ENCODE measurements around the gene C9orf57.
"Not testable (repeated sequence)": the region's sequence is repeated elsewhere in the genome, so short reads cannot be mapped to it uniquely, and the experiment has no call there.

The C9orf57 gene, protein sequence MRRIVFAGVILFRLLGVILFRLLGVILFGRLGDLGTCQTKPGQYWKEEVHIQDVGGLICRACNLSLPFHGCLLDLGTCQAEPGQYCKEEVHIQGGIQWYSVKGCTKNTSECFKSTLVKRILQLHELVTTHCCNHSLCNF

DNA sequence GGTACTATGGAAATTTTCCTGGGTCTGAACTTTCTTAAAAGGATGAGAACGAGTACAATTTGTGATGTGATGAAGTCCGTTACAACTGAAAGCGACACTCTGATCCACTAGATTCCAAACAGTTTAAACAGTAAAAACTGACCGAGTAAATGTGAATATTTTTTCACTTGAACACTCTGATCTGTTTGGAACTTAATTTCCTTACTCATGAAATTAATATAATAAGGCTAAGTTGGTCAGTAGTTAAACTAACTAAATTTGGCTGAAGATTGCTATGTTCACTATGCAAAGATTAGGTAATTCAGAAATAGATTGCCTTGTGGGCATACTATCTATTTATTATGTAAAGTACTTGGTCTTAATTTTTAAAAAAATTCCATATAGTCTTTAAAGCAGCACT is at the start of gene C9orf57:
Gene C9orf57 (minus strand): TSS at position 101 of the 400 bp plus-strand sequence. CDS start 1,282 bp downstream, outside the sequence.
- DNase-seq, result no peak

DNA sequence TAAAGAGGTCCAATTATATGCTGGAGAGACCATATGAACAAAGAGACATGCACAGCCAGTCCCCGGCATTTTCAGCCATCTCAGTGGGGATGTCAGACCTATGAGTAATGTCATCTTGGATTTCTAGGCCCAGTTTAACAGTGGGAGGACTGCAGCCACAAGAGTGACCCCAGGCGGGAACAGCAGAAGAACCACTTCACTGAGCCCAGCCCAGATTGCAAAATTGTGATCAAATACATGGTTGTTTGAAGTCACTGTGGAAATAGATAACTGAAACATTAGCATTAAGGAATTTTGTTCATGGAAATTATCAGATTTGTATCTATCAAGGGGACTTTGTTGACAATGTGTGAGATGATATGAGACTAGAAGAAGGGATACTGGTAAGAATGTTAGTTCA is 42.1 kb upstream of the C9orf57 start:
- DNase-seq, result no peak

DNA sequence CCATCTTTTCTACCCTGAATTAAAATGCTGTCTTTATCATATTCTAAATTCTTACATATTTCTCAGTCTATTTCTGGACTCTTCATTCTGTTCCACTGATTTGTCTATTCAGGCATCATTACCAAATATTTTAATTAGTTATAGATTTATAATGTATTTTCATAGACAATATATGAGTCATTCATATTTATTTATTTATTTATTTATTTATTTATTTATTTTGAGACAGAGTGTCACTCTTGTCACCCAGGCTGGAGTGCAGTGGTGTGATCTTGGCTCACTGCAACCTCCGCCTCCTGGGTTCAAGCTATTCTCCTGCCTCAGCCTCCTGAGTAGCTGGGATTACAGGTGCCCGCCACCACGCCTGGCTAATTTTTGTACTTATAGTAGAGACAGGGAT is 35.1 kb upstream of the C9orf57 start:
- not testable (repeated sequence) for DNase-seq

DNA sequence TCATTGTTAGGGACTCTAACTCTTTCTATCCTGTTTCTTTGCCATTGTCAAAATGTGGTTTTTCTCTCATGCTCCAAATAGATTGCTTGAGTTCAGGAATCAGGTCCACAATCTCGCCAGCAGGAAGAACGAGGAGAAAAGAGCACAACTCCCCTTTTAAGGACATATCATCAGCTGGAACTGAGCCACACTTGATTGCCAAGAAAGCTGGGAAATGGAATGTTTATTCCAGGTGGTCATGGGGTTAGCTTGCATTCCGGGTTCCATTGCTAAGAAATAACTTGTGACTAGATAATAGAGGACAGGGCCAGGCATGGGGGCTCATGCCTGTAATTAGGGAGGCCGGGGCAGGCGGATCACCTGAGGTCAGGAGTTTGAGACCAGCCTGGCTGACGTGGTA is 32.4 kb upstream of the C9orf57 start:
- DNase-seq, result no peak

DNA sequence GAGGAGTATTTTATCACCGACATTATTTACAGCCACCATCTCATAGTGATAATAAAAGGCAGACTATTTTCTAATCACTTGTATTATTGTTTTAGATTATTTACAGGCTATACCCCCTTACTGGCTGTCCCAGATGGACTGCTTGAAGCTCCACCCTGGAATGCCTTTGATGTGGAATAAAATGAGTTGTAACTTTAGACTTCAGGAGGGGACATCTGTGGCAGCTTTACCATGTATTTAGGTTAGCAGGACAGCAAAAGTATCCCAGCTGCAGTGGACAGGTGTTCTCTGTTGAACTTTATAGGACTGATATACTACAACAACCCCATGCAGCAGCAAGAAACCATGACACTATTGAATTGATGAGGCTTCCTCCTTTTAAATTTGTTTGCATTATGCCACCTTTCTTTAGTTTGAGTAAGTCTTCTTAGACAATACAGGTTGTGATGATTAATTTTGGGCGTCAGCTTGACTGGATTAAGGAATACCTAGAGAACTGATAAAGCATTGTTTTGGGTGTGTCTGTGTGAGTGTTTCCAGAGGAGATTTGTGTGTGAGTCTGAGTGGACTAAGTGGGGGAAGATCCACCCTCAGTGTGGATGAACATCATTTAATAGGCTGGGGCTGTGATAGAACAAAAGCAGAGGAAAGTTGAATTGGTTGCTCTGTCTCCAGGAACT is 29.2 kb upstream of the C9orf57 start:
- DNase-seq, result no peak

DNA sequence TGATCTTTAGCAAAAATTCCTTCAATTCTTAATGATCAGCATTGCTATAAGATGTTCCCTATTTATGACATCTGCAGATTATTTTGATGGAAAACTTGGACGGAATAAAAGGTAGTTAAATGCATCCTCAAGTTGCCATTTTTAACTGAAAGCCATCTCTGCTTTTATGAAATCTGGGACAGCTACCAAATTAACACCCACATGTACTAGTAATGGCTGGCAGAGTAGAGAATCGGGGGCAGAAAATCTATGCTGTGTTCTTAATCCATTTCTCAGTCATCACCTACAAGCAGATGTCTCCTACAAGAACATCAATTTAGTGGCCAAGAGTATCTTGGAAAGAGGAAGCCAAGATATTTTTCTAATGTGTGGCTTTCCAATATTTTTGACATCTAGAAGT is 22.1 kb upstream of the C9orf57 start:
- no peak for DNase-seq

DNA sequence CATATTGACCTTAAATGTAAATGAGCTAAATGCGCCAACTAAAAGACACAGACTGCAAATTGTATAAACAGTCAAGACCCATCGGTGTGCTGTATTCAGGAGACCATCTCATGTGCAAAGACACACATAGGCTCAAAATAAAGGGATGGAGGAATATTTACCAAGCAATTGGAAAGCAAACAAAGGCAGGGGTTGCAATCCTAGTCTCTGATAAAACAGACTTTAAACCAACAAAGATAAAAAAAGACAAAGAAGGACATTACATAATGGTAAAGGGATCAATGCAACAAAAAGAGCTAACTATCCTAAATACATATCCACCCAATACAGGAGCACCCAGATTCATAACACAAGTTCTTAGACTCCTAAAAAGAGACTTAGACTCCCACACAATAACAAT is 14.3 kb upstream of the C9orf57 start:
- DNase-seq, result not testable (repeated sequence)

DNA sequence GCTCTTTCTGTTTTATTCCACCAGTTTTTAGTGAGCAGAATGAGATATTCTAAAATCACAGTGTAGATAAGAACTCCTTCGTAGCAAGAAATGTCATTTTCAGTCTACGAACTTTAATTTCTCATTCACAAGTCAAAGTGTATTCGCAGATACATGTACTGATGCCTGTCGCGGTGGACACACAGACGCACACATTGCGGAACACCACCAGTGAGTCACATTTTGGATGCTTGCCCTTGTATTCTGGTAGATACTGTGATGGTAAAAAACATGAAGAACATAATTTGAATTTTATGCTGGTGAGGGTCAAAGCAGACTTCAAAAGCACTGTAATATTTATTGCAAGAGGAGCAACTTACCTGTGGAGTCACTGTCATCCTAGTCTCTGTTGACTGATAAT is 4.7 kb upstream of the C9orf57 start:
- DNase-seq, result no peak

DNA sequence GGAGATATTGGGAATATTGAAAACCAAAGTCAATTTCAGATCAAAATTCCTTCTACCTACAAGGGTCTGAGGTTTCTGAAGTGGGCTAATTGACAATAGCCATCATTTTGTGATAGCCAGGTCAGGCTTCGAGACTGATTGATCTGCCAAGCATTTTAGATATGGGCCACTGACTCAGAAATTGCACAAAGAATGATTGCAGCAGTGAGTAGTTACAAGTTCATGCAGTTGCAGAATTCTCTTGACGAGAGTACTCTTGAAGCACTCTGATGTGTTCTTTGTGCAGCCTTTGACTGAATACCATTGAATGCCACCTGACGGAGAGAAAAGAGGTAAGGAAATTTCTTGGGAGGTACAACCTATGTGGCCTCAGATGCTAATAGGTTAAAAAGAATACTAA is 8.3 kb downstream of the C9orf57 start:
- DNase-seq, result no peak

DNA sequence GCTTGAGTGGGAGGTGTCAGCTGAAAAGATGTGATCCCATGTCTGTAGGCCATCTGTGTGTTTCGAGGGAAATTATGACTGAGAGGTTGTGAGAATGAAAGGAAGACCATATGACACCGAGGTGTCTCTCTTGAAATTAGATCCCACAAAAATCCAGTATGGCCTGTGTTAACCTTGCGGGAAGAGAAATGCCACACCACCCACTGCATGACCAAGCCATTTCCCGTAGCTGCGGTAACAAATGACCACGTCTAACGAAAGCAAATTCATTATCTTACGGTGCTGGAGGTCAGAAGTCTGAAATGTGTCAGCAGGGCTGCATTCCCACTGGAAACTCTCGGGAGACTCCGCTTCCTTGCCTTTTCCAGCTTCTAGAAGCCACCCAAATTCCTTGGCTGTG is 11.6 kb downstream of the C9orf57 start:
- DNase-seq, result no peak

DNA sequence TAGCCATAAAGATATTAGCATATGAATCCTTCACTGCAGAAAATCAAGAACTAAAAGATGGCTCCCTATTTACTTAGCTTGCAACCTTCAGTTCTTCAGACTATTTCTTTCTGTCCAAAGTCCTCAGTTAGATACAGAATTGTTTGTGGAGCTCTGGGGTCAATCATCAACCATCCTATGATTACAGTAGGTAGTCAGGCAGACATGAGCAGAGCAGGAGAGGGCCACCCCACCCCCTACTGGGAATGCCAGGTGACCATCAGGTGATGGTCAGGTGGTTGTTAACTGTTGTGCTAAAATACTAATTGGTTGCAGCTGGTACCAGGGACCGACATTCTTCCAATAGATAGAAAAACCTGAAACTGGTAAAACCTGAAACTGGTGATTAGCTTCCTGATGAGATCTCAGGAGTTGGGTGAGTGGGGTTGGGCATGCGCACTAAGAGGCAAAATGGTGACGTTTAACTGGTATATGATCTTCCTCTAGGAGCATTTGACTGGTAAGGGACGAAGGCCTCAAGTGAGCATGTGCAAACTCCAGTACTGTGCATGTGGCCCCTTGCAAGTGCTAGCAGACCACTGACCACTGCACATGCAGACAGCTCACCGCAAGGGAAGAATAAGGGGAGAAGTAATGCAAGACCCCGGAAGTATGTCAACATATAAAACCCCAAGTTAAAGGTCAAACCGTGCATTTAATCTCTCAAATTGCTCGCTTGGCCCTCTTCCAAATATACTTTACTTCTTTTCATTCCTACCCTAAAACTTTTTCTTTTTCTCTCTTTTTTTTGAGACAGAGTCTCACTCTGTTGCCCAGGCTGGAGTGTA is 13.6 kb downstream of the C9orf57 start:
- no peak for DNase-seq

DNA sequence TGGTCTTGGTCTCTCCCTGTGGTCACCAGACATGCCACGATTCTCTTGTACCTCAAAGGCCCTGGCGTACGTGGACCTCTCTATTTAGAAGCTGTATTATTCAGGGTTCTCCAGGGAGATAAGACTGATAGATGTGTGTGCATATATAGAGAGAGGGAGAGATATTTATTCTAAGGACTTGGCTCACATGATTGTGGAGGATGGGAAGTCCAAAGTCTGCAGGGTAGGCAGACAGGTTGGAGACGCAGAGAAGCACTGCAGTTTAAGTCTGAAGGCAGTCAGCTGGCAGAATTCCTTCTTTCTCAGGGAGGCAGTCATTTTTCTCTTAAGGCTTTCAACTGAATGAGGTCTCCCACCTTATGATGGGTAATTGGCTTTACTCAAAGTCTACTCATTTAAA is 16.3 kb downstream of the C9orf57 start:
- no peak for DNase-seq

DNA sequence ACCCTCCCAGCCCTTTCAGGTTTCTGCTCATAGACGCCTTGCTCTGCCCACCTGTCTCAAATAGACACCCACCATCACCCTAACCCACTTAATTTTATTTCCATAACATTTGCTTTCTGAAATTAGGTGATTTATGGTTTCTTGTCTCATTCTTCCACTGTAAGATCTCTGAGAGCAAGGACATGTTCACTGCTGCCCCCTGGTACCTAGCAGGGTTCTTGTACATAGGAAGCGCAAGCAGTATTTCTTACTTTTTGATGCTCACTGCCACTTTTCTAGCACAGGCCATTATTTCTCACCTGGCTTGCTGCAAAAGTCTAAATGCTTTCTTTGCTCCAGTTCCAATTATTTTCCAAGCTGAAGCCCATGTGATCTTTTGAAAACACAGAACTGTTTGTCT is 16.8 kb downstream of the C9orf57 start:
- no peak for DNase-seq

DNA sequence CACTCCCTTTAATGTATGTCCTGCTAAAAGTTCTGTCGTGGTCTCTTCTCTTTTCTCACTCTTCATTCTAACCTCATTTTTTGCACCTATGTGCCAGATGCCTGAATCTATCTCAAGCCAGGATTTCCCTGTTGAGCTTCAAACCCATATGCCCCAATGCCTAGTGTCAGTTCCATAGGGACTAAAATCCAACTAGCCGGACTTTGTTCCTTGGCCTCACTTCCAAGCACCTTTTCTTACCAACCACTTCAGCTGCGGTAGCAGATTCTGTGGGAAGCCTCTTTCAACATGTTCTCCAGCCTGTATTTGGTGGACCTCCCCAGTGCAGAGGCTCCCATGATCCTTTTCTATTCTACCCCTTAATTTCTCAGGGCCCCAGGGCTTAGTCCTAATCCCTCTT is 17.5 kb downstream of the C9orf57 start:
- no peak for DNase-seq

DNA sequence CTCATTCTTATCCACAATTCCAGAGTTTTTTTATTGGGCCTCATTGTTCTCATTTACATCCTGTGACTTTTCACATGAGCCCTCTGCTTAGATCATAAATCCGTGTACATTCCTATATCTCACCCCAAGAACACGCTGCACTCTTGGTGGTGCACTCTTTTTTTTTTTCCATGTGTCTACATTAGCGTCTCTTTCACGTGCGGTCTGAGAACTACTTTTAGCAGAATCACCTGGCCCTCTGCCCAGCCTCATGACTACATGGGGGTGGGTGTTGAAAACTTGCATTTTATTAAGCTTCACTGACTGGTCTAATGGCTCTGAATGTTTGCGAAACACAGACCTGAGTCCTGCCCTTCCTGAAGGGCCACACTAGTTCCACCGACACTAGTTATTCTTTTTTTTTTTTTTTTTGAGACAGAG is 18.6 kb downstream of the C9orf57 start:
- no peak for DNase-seq

DNA sequence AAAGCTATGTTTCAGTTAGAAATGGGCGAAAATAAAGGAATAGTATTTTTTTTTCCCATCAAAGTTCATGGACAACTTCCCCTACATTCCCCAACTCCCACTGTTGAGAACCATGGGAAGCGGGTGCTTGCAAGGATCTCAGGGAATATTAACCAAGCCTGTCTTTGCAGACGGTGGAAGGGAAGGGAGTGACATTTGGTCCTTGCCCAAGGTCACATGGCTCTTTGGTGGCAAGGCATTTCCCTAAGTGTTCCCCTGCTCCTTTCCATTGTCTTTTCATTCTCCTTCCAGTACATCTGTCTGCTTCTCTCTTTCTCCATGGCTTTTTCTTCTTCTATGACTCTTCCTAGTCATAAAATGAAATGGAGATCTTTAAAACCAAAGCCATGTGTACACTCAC is 19.0 kb downstream of the C9orf57 start:
- DNase-seq, result no peak

DNA sequence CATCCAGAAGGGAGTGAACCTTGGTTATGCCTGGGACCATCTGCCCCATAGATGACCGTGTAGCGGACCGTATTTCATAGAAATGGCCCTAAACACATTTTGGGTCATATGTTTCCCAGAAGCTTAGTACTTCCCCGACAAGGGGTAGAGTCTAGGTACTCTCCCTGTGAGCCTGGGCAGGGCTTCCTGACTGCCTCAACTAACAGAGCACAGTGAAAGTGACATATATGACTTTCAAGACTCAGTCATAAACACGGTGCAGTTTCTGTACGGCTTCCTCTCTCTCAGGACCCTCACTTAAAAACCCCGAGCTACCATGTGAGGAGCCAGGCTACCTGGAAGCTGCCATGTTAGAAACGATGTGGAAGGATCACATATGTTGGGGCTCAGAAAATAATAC is 20.9 kb downstream of the C9orf57 start:
- DNase-seq, result no peak

DNA sequence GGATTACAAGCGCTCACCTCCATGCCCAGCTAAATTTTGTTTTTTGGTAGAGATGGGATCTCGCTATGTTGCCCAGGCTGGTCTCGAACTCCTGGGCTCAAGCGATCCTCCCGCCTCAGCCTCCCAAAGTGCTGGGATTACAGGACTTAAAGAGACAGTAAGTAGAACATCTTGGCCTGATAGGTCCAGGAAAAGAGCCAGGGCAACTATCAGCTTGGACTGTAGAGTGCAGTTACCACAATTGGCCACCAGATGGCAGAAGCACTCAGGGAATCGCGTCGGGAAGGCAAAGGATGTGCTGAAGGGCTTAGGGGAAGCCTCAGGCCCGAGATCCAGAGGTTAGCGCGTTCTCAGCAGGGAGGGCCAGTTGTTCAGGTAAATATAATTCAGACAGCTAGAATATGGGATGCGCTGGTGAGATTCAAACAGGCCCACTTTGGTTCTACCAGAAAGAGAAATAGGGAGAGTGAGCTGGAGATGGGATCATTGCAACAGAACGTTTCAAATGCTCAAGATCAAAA is 21.5 kb downstream of the C9orf57 start:
- peak; percentile 63 for DNase-seq

DNA sequence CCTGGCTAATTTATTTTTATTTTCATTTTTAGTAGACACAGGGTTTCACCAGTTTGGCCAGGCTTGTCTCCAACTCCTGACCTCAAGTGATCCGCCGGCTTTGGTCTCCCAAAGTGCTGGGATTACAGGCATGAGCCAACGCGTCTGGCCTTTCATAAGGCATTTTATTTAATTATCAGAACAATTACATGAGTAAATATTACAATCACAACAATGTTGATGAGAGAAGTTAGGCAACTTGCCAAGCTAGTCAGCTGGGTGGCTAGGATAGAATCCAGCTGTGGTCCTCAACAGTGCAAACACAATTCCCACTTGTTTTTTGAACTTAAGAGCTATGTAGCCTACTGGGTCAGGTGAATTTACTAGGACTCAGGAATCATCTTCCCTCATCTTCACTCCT is 22.0 kb downstream of the C9orf57 start:
- DNase-seq, result no peak

DNA sequence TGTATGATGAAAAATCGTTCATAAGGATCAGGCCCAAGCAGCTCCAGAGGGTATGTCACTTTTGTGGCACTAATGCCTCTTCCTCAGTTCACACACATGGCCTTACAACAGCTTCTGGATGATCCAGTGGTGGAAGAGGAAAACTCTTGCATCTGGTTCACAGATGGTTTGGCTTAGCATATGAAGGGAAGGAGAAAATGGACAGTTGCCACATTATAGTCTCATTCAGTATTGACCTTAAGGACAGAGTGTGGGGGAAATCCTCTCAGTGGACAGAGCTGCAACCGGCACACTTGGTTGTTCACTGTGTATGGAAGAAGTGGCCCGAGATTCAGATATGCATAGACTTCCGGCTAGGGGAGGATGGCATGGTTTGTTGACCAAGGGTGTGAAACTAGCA is 22.8 kb downstream of the C9orf57 start:
- DNase-seq, result no peak

DNA sequence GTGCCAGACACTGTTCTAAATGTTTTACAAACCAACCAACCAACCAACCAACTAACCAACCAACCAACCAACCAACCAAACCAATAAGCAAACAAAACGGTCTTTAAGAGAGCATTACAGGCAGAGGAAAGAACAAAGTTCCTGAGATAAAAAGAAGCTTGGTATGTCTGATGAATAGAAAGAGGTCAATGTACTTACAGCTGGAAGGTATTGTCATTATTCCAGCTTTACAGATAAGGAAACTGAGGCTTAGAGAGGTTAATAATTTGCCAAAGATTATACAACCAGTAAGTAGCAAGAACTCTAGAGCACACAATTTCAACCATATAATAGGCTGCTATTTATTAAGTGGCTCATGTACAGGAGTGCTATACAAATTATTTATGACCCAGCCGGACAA is 29.6 kb downstream of the C9orf57 start:
- no peak for DNase-seq

DNA sequence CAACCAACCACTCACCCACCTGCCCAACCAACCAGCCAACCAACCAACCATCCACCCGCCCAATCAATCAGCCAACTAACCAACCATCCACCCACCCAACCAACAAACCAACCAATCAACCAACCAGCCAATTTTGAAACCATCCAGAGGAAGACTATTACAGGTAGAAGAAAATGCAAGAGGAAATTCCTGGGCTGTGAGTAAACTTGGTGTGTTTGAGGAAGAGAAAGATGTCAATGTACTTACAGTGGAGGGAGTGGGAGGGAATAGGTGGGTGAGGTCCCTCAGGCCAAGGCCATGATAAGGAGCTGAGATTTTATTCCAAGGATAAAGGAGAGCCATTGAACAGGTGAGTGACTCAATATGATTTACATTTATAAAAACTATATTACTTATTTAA is 30.4 kb downstream of the C9orf57 start:
- no peak for DNase-seq

DNA sequence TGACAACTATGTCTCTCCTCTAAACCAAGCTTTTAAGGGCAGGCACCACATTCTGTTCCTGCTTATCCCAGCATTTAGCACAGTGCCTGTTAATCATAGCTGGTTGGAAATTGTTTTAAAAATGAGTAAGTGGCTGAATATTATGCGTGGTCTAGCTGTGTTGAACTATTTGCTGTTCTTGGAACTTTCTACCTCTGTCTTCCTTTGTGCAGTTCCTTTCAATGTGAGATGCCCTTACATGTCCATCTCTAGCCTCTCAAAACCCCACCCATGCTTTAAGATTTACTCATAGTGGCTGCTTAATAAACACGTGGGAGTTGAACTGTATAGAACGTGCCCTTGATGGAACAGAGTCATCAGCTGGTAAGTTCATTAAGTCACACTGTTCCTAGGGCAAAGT is 34.5 kb downstream of the C9orf57 start:
- no peak for DNase-seq

DNA sequence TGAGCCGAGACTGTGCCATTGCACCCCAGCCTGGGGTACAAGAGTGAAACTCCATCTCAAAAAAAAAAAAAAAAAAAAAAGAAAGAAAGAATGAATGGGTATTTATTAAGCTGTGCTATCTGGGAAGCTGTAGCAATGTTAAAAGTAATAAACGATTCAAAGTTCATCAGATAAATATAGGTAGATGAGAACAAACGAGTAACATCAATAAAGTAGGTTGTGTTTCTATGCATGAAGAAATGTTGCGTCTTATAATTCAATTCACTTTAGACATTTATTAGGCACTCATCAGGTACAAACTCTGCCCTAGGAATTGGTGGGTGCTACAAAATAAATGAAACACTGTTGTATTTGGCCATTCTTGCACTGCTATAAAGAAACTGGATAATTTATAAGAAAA is 36.8 kb downstream of the C9orf57 start:
- DNase-seq, result no peak

Measured in activated T-cell treated with anti-CD3 and anti-CD28 coated beads, Interleukin-2, amount 50 U/mL, for 1 hour (primary cell).